NCI-H2107 treated with DMSO at 0.1 percent for 48 hours (cell line): ENCODE measurements around the gene SIRT6.
"Not testable (repeated sequence)": the region's sequence is repeated elsewhere in the genome, so short reads cannot be mapped to it uniquely, and the experiment has no call there.

Experiments used
- DNase-seq: peaks from one replicate; lab custom pipeline; 2025; ENCODE audit not compliant: unreplicated experiment; lab: John Stamatoyannopoulos, UW

Gene SIRT6

DNA sequence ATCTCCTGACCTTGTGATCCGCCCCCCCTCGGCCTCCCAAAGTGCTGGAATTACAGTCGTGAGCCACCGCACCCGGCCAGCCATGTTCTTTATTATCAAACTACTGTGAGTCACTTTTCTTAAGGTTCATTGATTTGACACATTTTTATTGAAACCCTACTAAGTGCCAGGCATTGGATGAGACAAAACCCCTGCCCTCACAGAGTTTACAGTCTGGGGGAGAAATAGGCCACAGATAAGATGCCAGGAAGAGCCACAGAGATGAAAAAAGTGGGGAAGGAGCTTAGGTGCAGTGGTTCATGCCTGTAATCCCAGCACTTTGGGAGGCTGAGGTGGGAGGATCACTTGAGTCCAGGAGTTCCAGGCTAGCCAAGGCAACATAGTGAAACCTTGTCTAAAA is 43.9 kb downstream of the SIRT6 start:
- no peak for DNase-seq

DNA sequence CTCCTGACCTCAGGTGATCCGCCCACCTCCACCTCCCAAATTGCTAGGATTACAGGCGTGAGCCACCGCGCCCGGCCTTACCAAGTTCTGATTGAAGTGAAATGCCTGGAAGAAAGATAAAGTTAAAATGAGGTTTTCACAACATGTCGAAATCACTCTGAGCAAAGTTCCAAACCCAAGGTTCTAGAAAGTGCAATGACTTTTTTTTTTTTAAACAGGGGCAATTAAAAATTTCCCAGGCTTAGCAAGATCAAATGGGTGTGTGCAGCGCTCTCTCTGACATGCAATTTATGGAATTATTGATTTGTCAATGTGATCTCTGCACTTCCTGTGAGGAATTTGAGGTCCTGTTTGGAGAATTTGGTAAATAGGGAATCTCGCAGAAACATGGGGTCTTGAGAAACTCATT is 45.7 kb downstream of the SIRT6 start:
- DNase-seq, result no peak

DNA sequence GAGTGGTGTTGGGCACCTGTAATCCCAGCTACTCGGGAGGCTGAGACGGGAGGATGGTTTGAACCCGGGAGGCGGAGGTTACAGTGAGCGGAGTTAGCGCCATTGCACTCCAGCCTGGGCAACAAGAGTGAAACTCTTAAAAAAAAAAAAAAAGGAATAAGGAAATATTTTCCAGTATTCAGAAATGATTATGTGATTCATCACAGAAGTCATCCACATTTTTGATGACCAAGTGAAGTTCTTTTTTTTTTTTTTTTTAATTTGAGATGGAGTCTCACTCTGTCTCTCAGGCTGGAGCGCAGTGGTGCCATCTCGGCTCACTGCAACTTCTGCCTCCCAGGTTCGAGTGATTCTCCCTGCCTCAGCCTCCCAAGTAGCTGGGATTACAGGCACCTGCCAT is 47.0 kb downstream of the SIRT6 start:
- not testable (repeated sequence) for DNase-seq

DNA sequence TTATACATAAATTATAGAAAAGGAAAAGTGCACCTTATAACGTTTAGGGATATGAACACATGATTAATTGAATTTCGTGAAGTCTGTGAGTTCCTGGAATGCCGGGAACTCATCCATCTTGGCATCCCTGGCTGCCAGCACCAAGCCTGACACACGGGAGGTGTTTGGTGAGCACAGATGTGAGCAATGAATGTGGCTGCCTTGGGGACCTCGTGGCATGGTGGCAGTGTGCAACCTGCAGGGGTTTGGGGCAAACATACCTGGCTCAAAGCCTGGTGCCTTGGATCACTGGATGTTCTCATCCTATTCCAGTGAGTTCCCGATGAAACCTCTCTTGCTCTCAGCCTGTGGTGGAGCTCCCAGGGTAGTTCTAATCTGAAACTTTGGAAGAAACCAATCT is 48.0 kb downstream of the SIRT6 start:
- no peak for DNase-seq

DNA sequence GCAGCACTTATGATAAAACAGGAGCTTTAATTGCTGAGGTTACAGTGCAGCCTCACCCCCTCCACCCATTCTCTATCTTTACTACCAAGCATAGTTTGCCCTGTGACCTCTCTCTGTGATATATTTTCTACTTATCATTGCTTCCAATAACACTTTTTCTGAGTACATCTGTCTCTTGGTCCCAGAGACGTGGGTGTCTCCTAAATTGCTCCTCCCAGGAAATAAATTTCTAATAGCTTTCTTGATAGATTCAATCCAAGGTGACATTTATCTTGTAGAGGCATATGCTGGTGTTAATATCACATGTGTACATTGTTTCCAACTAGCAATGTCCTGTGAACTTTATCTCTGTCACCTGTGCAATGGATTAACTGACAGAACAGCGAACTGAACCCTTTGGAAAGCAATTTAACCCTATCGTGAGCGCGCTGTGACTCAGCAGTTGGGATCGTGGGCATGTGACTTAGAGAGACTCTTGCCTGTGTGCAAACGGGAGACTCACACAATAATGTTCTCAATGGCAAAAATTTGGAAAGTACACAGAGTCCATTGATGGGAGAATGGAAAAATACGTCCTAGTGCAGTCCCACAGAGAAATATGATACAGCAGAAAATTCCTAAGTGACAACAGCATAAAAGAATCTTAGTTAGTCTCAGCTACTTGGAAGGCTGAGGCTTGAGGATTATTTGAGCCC is 51.5 kb downstream of the SIRT6 start:
- no peak for DNase-seq

DNA sequence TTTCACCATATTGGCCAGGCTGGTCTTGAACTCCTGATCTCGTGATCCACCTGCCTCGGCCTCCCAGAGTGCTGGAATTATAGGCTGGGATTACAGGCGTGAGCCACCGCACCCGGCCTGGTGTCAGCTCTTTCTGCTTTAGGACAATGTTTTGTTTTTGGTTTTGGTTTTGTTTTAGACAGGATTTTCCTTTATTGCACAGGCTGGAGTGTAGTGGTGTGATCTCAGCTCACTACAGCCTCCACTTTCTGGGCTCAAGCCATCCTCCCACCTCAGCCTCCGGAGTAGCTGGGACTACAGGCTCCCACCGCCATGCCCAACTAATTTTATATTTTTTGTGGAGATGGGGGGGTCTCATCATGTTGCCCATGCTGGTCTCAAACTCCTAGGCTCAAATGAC is 53.3 kb downstream of the SIRT6 start:
- not testable (repeated sequence) for DNase-seq

DNA sequence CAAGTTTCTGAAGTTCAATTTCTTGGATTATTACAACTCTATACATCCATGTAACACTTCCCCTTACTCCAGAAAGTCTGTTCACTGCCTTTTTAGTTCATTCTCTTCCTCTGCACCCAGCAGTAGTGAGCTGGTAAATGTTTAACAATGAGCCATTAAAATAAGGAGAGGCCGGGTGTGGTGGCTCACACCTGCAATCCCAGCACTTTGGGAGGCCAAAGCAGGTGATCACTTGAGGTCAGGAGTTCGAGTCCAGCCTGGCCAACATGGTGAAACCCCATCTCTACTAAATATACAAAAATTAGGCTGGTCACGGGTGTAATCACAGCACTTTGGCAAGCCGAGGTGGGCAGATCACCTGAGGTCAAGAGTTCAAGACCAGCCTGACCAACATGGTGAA is 55.0 kb downstream of the SIRT6 start:
- DNase-seq, result not testable (repeated sequence)

DNA sequence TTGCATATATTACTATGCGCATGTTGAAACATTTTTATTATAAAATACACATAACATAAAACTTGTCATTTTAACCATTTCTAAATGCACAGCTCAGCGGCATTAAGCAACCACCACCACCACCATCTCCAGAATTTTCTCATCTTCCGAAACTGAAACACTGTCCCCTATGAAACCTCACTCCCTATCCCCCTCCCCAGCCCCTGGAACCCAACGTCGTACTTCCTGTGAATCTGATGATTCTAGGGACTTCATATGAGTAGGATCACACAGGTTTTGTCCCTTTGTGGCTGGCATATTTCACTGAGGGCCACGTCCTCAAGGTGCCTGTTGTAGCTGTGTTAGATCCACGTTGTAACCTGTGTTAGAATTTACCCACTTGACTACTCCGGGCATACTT is 57.7 kb downstream of the SIRT6 start:
- DNase-seq, result no peak
